ENCODE results near the gene MTX1. TPM values are rescaled to one million over a fixed set of nuclear protein-coding genes. Genes with fewer than 3 reads are reported as not detected.
"Not testable (repeated sequence)": the region's sequence is repeated elsewhere in the genome, so short reads cannot be mapped to it uniquely, and the experiment has no call there.

MTX1 gene
- total RNA-seq, 2 donors from 2014 or later, result 47.3 to 63.2 TPM

- H3K36me3 Mint-ChIP-seq (ENCODE audit: low read depth), result peaks cover 21% of the 10 kb centered on the region
- peaks cover 13% of the 10 kb centered on the region for H3K27me3 Mint-ChIP-seq (ENCODE audit: insufficient read depth)
- no peaks in the 10 kb centered on the region for H3K9me3 ChIP-seq (ENCODE audit: control insufficient read depth, low read length)
- TF ChIP-seq, protein P1, sequence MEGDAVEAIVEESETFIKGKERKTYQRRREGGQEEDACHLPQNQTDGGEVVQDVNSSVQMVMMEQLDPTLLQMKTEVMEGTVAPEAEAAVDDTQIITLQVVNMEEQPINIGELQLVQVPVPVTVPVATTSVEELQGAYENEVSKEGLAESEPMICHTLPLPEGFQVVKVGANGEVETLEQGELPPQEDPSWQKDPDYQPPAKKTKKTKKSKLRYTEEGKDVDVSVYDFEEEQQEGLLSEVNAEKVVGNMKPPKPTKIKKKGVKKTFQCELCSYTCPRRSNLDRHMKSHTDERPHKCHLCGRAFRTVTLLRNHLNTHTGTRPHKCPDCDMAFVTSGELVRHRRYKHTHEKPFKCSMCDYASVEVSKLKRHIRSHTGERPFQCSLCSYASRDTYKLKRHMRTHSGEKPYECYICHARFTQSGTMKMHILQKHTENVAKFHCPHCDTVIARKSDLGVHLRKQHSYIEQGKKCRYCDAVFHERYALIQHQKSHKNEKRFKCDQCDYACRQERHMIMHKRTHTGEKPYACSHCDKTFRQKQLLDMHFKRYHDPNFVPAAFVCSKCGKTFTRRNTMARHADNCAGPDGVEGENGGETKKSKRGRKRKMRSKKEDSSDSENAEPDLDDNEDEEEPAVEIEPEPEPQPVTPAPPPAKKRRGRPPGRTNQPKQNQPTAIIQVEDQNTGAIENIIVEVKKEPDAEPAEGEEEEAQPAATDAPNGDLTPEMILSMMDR (conservative IDR thresholded peaks at IDR 0.05), result peak; percentile 61
- peaks cover 17% of the 10 kb centered on the region for H3K4me1 Mint-ChIP-seq
- H3K27ac Mint-ChIP-seq, result peak overlapping the region; percentile 93
- peak overlapping the region; percentile 89 for H3K4me3 ChIP-seq (ENCODE audit: low read length)
- peak overlapping the region; percentile 57 for H3K9ac ChIP-seq (ENCODE audit: extremely low read depth, low read length, poor library complexity, severe bottlenecking)
- no peaks in the 10 kb centered on the region for H3K27me3 ChIP-seq (ENCODE audit: control insufficient read depth, insufficient read depth, low read length, poor library complexity, severe bottlenecking)
- H3K36me3 ChIP-seq (ENCODE audit: control insufficient read depth, insufficient read depth, low read length), result peaks cover 7% of the 10 kb centered on the region
- peak; percentile 99 for DNase-seq
- peak overlapping the region; percentile 77 for H3K4me3 Mint-ChIP-seq
- 1% methylated on average over 30 to 51 of the region's 53 CpGs for WGBS, 2 experiments (ENCODE audit: insufficient coverage in 1 of 2, insufficient read length in 1 of 2)
- H3K9me3 Mint-ChIP-seq, result no peaks in the 10 kb centered on the region
- peak overlapping the region; percentile 89 for H3K27ac ChIP-seq (ENCODE audit: low read depth, low read length)
- H3K4me1 ChIP-seq (ENCODE audit: control insufficient read depth, insufficient read depth, low read length), result no peaks in the 10 kb centered on the region
Observed at GRCh38 chr1:155244368-155245162, 36.1 kb downstream of the MTX1 start.

GRCh38 chr1:155245163-155245524 lies 36.6 kb downstream of the MTX1 start:
- TF ChIP-seq, protein P1 (conservative IDR thresholded peaks at IDR 0.05), result no peak
- DNase-seq, result no peak
- Mint-ChIP-seq H3K9me3 (no peaks in the 10 kb centered on the region), H3K27ac (peak overlapping the region; percentile 93), H3K36me3 (ENCODE audit: low read depth) (peaks cover 21% of the 10 kb centered on the region), H3K4me3 (peak overlapping the region; percentile 77), H3K4me1 (peaks cover 17% of the 10 kb centered on the region), H3K27me3 (ENCODE audit: insufficient read depth) (peaks cover 13% of the 10 kb centered on the region)
- Histone ChIP-seq H3K9me3 (ENCODE audit: control insufficient read depth, low read length) (no peaks in the 10 kb centered on the region), H3K36me3 (ENCODE audit: control insufficient read depth, insufficient read depth, low read length) (peaks cover 5% of the 10 kb centered on the region), H3K27me3 (ENCODE audit: control insufficient read depth, insufficient read depth, low read length, poor library complexity, severe bottlenecking) (no peaks in the 10 kb centered on the region), H3K27ac (ENCODE audit: low read depth, low read length) (peak overlapping the region; percentile 89), H3K4me1 (ENCODE audit: control insufficient read depth, insufficient read depth, low read length) (no peaks in the 10 kb centered on the region), H3K9ac (ENCODE audit: extremely low read depth, low read length, poor library complexity, severe bottlenecking) (peak overlapping the region; percentile 43), H3K4me3 (ENCODE audit: low read length) (peak overlapping the region; percentile 89)
- 68 to 70% methylated on average over 5 to 8 of the region's 8 CpGs for WGBS, 2 experiments (ENCODE audit: insufficient coverage in 1 of 2, insufficient read length in 1 of 2)

DNA sequence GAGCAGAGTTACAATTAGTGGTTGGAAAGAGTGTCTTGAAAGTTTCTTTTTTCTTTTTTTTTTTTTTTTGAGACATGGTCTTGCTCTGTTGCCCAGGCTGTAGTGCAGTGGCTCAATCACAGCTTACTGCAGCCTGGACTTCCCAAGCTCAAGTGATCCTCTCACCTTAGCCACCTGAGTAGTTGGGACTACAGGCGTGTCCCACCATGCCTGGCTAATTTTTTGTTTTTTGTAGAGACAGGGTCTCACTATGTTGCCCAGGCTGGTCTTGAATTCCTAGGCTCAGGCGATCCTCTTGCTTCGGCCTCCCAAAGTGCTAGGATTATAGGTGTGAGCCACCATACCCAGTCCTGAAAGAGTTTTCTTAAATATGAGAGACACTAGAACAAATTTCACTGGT lies 38.3 kb downstream of the MTX1 start:
- peaks cover 21% of the 10 kb centered on the region for H3K36me3 Mint-ChIP-seq (ENCODE audit: low read depth)

More for the DNA sequence above, 38.3 kb downstream of the MTX1 start:
- H3K36me3 ChIP-seq (ENCODE audit: control insufficient read depth, insufficient read depth, low read length); H3K27me3 ChIP-seq (ENCODE audit: control insufficient read depth, insufficient read depth, low read length, poor library complexity, severe bottlenecking); H3K27ac Mint-ChIP-seq; H3K27ac ChIP-seq (ENCODE audit: low read depth, low read length); H3K4me3 ChIP-seq (ENCODE audit: low read length); H3K4me1 ChIP-seq (ENCODE audit: control insufficient read depth, insufficient read depth, low read length); H3K9me3 Mint-ChIP-seq; H3K9me3 ChIP-seq (ENCODE audit: control insufficient read depth, low read length); H3K4me3 Mint-ChIP-seq; H3K9ac ChIP-seq (ENCODE audit: extremely low read depth, low read length, poor library complexity, severe bottlenecking); DNase-seq: not testable (repeated sequence)
- WGBS, 2 experiments (ENCODE audit: insufficient coverage in 1 of 2, insufficient read length in 1 of 2), result 86 to 99% methylated on average over 3 of the region's 3 CpGs
- Mint-ChIP-seq H3K4me1 (peaks cover 14% of the 10 kb centered on the region), H3K27me3 (ENCODE audit: insufficient read depth) (peaks cover 13% of the 10 kb centered on the region)

Data from endodermal cell (in vitro differentiated cells).